Frontal cortex (tissue), 4 donors: Measurements from ENCODE around the gene EAPP. TPM values are rescaled to one million over a fixed set of nuclear protein-coding genes. Genes with fewer than 3 reads are reported as not detected.
"Not testable (repeated sequence)": the region's sequence is repeated elsewhere in the genome, so short reads cannot be mapped to it uniquely, and the experiment has no call there.

ENCODE experiments used
- DNase-seq, 2 donors: peaks; one replicate each; pipeline ENCODE4 v3.0.0; 2012; ENCODE audit warnings: low spot score in 2 of 2
- FAIRE-seq: peaks from 2 replicates; lab custom pipeline; 2012; peaks lifted over from hg19 to GRCh38; lab: Jason Lieb, UNC
- total RNA-seq: library from RNA; depleted of rRNA; stranded (reverse); fragments of >200 nt; gene quantifications from one replicate; pipeline ENCODE4 v1.2.3, GENCODE V29; 2014
- donor health status: control.
- donor health status: control.
- donor health status: control.

The EAPP gene
- total RNA-seq, 1 donor from 2014 or later, result 78.3 TPM

DNA sequence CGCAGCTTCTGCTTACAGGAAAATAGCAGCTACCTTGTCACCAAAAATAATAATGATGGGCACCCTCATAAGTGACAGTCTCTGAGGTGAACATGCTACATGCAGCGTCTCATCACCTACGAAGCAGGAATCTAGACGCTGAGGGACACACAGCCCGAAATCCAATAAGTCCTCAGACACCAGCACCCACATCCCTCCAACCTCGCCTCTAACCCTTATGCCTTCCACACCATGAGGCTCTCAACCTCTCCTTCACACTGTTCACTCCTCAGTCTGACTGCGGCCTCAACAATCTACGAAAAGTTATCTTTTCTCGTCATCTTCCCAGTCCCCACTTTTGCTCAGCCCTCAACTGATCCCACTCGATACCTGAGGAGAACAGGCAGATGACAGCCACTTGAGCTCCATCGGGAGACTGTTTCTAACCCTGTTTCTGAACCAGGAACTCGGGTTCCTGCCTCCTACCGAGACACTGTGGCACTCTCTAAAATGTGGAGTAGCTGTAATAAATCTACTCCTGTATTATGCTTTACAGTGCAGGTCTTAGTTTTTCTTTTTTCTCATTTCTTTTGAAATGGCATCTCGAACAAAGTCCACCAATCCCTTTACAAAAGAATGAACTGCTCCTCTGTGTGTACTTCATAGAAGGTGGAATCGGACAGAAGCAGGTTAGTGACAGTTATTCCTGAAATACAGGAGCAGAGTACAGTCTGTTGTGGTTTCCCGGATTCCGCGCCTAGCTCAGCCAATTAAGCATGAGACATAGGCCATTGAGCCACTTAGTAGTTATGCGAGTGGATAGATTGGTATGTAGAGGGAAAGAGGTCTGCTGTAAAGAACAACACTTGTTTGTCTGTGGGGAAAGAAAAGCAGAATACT, 919 bp upstream of the EAPP start:
- DNase-seq, FAIRE-seq: not testable (repeated sequence)

DNA sequence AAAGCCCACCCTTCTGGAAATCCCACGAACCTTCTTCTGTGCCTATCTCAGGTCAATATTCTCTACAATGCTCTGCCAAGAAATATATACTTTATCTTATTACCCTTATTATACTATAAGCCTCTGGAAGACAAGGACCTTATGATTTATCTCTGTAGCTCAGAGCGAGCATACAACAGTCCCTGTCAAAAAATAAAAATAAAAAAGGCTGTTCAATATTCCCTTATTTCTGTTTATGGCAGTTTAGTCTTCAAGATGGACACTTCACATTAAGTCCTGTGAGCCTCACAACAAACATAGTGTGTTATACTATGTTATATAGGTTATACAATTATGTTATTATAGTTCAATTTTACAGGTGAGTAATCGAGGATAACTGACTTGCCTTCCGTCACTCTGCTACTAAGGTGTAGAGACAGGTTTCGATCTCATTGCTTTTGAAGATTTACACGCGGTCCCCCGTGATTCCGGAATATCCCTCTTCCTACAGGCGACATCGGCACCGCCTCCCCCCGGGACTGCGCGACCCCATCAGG, 562 bp downstream of the EAPP start:
- FAIRE-seq (no peak), DNase-seq (no peak)

DNA sequence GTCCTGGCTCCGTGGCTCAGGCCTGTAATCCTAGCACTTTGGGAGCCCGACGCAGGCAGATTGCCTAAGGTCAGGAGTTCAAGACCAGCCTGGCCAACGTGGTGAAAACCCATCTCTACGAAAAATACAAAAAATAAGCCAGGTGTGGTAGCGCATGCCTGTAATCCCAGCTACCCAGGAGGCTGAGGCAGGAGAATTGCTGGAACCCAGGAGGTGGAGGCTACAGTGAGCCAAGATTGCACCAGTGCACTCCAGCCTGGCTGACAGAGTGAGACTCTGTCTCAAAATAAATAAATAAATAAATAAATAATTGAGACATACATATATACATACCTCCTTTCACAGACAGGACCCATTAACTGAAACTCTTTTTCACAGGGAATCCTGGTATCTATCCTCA, 1.4 kb downstream of the EAPP start:
- not testable (repeated sequence) for DNase-seq, FAIRE-seq

DNA sequence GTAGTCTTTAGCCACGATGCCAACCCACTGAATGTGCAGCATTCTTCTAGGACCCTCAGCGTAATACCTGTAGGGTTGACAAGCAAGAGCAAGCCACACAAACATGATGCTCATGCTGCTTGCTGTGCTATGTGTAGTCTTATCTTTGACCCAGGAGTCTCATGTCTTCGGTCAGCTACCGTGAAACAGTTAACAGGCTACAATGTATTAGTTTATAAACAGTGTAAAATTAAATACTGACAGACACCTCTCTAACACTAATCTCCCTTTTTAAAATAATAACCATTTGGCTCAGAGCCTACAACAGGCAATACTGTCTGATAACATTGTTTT, 1.9 kb downstream of the EAPP start:
- FAIRE-seq (no peak), DNase-seq (no peak)

DNA sequence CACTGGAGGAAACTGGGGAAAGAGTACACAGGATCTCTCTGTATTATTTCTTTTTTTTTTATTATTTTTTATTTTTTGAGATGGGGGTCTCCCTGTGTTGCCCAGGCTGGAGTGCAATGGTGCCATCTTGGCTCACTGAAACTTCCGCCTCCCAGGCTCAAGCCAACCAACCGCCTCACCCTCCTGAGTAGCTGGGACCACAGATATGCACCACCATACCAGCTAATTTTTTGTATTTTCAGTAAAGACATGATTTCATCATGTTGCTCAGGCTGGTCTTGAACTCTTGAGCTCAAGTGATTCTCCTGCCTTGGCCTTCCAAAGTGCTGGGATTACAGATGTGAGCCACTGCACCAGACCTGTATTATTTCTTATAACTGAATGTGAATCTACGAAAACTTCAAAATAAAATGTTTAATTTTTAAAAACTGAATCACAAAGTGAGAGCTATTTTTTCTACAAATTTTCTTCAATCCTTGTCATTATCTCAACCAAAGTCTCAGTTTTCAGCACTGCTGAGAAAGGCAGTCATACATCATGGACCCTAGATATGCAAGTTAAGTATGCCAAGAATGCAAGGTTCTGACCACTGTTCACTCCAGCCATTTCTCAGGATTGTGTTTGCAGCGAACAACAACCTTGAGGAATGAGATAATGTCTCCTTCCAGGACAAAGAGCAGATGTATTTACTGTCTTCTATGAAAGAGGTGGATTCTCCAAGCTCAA, 2.4 kb downstream of the EAPP start:
- DNase-seq (no peak), FAIRE-seq (no peak)

DNA sequence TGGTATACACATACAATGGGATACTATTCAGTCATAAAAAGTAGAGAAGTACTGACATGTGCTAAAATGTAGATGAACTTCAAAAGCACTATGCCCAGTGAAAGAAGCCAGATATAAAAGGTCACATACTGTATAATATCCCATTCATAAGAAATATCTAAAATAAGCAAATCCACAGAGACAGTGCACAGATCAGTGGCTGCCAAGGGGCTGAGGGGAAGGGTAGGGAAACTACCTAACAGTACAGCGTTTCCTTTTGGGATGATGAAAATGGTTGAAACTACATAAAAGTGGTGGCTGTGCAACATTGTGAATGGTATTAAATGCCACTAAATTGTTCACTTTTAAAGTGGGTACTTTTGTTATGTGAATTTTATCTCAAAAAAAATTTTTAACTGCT, 11.9 kb downstream of the EAPP start:
- no peak for FAIRE-seq
- DNase-seq, result no peak

DNA sequence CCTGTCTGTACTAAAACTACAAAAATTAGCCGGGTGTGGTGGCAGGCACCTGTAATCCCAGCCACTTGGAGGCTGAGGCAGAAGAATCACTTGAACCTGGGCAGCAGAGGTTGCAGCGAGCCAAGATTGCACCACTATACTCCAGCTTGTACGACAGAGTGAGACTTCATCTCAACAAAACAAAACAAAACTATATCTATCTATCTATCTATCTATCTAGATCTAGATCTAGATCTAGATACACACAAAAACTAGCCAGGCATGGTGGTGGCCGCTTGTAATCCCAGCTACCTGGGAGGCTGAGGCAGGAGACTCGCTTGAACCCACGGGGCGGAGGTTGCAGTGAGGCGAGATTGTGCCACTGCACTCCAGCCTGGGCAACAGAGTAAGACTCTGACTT, 15.3 kb downstream of the EAPP start:
- not testable (repeated sequence) for FAIRE-seq, DNase-seq

DNA sequence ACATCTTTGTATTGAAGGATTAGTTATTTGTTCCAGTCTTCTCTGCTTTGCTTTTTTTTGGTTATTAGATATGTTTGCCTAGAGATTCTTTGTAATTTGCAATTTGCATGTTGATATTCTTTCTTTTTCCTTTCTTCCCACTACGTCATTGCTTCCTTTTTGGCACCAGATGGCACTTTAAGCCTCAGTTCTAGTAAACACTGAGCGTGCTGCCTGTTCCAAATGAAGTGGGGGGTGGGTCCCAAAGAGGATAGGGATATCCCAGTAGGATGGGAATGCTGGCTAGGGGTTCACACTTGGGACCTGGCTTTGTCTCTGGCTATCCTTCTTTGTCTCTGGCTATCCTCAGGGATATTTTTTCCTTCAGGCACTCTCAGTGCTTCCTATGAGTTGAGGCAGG, 17.0 kb downstream of the EAPP start:
- DNase-seq, result no peak
- FAIRE-seq, result no peak

DNA sequence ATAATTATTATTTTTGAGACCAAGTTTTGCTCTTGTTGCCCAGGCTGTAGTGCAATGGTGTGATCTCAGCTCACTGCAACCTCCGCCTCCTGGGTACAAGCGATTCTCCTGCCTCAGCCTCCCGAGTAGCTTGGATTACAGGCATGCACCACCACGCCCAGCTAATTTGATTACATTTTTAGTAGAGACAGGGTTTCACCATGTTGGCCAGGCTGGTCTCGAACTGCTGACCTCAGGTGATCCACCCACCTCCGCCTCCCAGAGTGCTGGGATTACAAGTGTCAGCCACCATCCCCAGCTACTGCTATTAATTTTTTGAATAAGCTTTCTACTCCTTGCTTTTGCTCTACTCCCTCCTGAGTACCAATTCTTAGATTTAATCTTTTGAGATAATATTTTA, 18.4 kb downstream of the EAPP start:
- not testable (repeated sequence) for FAIRE-seq, DNase-seq

DNA sequence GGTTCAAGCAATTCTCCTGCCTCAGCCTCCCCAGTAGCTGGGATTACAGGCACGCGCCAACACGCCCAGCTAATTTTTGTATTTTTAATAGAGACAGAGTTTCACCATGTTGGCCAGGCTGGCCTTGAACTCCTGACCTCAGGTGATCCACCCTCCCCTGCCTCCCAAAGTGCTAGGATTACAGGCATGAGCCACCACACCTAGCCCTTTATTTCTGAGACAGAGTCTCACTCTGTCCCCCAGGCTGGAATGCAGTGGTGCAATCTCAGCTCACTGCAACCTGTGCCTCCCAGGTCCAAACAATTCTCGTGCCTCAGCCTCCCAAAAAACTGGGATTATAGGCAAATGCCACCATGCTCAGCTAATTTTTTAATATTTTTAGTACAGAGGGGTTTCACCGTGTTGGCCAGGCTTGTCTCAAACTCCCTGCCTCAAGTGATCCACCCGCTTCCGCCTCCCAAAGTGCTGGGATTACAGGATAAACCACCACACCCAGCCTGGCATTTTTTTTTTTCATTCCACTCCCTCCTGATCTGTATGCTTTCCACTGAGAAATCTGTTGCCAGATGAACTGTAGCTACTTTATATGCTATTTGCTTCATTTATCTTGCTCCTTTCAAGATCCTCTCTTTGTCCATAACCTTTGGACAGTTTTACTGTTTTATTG, 19.1 kb downstream of the EAPP start:
- DNase-seq, result not testable (repeated sequence)

DNA sequence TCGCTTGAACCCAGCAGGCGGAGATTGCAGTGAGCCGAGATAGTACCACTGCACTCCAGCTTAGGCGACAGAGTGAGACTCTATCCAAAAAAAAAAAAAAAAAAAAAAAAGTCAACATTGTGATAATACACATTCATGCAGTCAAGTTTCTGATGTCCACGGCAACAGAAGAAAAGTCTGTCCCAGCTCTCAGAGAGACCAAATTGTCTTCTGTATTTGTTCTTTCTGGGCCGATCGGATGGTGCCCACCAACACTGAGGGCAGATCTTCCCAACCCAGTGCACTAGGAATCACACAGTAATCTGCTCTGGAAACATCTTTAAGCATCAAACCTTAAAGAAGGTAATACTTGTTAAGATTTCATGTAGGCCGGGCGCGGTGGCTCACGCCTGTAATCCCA, 31.6 kb downstream of the EAPP start:
- FAIRE-seq (no peak), DNase-seq (no peak)

More for the DNA sequence above, 19.1 kb downstream of the EAPP start:
- FAIRE-seq, result not testable (repeated sequence)

DNA sequence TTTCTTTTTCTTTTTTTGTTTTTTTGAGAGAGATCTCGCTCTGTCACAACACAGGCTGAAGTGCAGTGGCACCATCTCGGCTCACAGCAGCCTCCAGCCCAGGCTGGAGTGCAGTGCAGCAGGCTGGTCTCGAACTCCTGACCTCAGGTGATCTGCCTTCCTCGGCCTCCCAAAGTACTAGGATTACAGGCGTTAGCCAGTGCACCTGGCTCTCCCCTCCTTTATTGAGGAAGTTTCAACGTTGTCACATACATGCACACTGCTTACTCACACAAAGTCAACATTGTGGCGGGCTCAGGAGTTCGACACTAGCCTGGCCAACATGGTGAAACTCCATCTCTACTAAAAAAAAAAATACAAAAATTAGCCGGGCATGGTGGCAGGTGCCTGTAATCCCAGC, 32.0 kb downstream of the EAPP start:
- no peak for FAIRE-seq
- no peak for DNase-seq

DNA sequence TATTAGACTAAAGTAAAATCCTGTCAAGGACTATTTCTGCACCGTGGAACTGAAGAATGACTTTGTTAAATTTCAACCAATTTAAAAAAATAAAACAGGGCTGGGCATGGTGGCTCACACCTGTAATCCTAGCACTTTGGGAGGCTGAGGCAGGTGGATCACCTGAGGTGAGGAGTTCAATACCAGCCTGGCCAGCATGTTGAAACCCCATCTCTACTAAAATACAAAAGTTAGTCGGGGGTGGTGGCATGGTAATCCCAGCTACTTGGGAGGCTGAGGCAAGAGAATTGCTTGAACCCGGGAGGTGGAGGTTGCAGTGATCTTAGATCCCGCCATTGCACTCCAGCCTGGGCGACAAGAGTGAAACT, 34.4 kb downstream of the EAPP start:
- not testable (repeated sequence) for FAIRE-seq, DNase-seq

DNA sequence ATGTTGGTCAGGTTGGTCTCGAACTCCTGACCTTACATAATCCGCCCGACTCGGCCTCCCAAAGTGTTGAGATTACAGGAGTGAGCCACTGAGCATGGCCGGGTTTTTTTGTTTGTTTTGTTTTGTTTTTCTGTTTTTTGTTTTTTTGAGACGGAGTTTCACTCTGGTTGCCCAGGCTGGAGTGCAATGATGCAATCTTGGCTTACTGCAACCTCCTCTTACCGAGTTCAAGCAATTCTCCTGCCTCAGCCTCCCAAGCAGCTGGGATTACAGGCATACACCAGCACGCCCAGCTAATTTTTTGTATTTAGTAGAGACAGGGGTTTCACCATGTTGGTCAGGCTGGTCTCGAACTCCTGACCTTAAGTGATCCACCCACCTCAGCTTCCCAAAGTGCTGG, 35.5 kb downstream of the EAPP start:
- not testable (repeated sequence) for DNase-seq

DNA sequence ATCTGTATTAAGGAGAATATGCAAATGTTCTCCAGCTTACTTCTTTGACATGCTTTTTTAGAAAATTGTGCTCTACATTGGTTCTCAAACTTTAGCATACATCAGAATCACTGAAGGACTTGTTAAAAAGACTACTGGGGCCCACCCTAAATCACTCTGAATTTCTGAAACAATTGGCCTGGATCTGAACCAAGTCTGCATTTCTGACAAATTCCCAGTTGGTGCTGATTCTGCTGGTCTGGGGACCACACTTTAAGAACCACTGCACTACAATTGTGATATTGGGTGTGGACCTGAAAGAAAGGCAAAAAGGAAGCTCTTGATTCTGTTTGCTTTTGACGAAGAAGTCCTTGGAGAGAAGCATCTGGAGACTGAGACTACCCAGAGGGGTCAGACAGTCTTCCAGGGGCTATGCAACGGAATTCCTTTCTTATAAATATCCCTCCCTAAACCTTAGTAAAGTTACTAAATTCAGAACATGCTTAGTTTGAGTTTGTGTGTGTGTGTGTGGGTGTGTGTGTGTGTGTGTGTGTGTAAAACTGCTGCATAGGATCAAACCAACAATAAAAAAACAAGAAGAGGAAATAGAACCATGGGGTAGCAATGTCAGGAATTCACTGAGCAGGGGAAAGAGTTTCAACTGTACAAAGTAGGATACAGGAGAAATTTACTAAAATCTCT, 36.8 kb downstream of the EAPP start:
- FAIRE-seq (no peak), DNase-seq (no peak)

More for the DNA sequence above, 35.5 kb downstream of the EAPP start:
- FAIRE-seq, result not testable (repeated sequence)

DNA sequence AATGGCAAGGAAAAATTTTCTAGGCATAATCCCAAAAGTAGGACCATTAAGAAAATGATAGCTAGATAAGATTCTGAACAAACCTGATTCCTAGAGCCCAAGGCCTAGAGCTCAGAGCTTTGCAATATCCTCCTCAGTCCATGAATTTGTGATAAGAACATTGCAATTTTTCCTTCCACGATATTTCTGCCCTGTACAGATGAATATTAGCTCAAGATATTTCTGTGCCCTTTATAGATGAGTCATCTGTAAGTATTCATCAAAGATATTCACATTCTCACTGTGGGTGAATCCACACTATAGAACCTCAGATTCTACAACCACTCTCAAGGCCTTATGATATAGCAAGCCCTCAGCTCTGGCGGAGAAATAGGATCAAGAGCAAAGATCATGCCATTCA, 37.5 kb downstream of the EAPP start:
- no peak for FAIRE-seq
- DNase-seq, result no peak

DNA sequence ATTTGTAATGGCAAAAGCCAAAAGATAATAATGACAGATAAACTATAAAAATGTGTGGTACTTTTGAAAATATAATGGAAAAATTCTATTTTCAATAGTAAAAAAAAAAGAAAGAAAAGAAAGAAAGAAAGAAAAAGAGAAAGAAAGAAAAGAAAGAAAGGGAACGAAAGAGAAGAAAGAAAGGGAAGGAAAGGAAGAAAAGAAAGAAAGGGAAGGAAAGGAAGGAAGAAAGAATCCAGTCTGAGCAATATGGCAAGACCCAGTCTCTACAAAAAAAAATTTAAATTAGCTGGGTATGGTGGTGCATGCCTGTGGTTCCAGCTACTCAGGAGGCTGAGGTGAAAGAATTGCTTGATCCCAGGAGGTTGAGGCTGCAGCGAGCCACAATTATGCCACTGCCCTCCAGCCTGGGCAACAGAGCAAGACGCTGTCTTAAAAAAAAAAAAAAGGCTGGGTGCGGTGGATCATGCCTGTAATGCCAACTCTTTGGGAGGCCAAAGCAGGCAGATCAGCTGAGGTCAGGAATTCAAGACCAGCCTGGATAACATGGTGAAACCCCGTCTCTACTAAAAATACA, 38.4 kb downstream of the EAPP start:
- no peak for FAIRE-seq

DNA sequence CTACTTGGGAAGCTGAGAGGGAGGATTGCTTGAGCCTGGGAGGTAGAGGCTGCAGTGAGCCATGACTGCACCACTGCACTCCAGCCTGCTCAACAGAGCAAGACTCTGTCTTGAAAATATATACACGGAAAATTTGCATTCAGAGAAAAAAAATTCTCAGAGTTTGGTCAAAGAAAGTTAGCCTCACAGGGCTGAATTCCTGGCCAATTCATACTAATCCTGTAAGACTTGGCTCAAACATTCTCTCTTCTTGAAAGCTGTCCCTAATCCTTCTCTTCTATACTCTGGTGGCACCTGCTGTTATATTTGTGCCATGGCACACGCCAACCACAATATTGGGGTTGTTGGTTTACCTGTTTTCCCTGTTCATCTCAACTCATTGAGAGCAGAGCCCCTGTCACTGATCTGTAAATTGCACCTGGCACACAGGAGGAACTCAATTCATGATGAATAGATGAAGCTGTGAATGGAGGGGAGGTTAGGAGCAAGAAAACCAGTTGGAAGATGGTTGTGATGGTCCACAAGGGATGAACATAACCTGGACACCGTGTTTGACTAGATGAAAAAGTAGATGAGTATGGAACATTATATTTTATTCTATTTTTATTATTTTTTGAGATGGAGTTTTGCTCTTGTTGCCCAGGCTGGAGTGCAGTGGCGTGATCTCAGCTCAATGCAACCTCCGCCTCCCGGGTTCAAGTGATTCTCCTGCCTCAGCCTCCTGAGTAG, 40.7 kb downstream of the EAPP start:
- no peak for DNase-seq
- no peak for FAIRE-seq

More for the DNA sequence above, 38.4 kb downstream of the EAPP start:
- DNase-seq, result no peak
